ENCODE data around the gene VENTX. TPM values are rescaled to one million over a fixed set of nuclear protein-coding genes. Genes with fewer than 3 reads are reported as not detected.

The VENTX gene
- total and polyA plus RNA-seq, 10 of the 15 experiments (the other 5 are each of a cell fraction or from before 2014, with no cell fraction given): 0.05 TPM; not detected in 9

DNA sequence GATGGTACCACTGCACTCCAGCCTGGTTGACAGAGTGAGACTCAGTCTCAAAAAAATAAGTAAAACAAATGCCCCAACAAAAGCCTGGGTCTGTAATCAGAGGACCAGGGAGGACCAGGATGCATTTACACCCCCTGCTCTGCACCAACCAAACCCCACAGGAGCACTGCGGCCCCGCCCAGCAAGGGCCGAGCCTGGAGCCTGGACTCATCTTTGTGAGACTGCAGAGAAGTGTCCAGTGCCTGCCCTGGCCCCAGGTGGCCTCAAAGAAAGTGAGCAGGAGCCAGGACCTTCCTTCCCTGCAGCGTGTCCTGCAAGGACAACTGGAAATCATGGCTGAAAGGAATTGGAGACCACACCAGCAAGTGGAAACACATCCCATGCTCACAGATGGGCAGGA is 46.0 kb upstream of the VENTX start:
- no peaks in the 10 kb centered on the region for H3K79me2 ChIP-seq (ENCODE audit: control insufficient read depth, insufficient read depth, low read length)
- no peak overlapping the region for H3K27ac ChIP-seq (ENCODE audit: control insufficient read depth, insufficient read depth)
- H3K4me3 ChIP-seq: no peak overlapping the region
- ChIA-PET POLR2A (no interaction called here), CTCF (no interaction called here), SMC1A (ENCODE audit: uncharacterized antibody, unreplicated experiment) (no interaction called here), RAD21 (ENCODE audit: unreplicated experiment) (no interaction called here)
- no peaks in the 10 kb centered on the region for H4K20me1 ChIP-seq (ENCODE audit: control insufficient read depth, insufficient read depth)
- no peak overlapping the region for H2AFZ ChIP-seq (ENCODE audit: control insufficient read depth, low read depth, low read length)
- no peaks in the 10 kb centered on the region for H3K9me3 ChIP-seq (replicated peaks; ENCODE audit: control insufficient read depth, insufficient read depth, low read length)
- BruUV-seq (replicated peaks): no TSS peak
- WGBS (ENCODE audit: insufficient coverage, insufficient replicate concordance, low lambda C conversion rate, missing lambda C conversion rate): 47% methylated on average over 4 of the region's 4 CpGs
- H3K36me3 ChIP-seq (ENCODE audit: control insufficient read depth in 2 of 2, insufficient read depth in 2 of 2, low read length in 1 of 2): no peaks in the 10 kb centered on the region
- DNase-seq (ENCODE audit: low read depth, low spot score) (no peak), FAIRE-seq (no peak), ATAC-seq (no peak)
- intact Hi-C loops (cut with micrococcal nuclease; ENCODE audit: unreplicated experiment) (no loop called here), in situ Hi-C loops (cut with MboI) (no loop called here)
- no peaks in the 10 kb centered on the region for H3K4me1 ChIP-seq (ENCODE audit: control insufficient read depth, insufficient read depth, low read length)
- no peak overlapping the region for H3K4me2 ChIP-seq (ENCODE audit: control insufficient read depth, insufficient read depth)
- H3K9ac ChIP-seq (ENCODE audit: control insufficient read depth, insufficient read depth, low read length): no peak overlapping the region
- H3K27me3 ChIP-seq (replicated peaks in 1 of 2; ENCODE audit: control insufficient read depth in 2 of 2, insufficient read depth in 2 of 2, low read length in 1 of 2): no peaks in the 10 kb centered on the region
- TF ChIP-seq POLR2AphosphoS2 (IDR thresholded peaks at IDR 0.05; ENCODE audit: low read depth, low read length) (no peak), TARDBP (IDR thresholded peaks at IDR 0.05; ENCODE audit: borderline replicate concordance) (no peak)

DNA sequence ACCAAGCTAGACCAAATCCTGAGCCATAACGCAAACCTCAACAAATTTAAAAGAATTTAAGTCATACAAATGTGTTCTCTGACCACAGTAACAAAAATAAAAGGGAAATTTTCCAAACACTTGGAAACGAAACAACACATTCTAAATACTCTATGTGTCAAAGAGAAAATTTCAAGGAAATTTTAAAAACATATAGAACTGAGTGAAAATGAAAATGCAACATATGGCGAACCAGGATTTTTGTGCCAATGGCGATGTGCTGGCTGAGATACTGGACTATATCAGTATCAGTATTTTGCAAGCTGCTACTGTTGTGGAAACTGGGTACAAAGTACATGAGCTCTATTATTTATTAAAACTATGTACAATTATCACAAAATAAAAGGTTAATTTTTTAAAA is 43.5 kb upstream of the VENTX start:
- TF ChIP-seq RUNX3 (IDR thresholded peaks at IDR 0.05; ENCODE audit: low read length) (no peak), BHLHE40 (IDR thresholded peaks at IDR 0.05; ENCODE audit: borderline replicate concordance in 1 of 2, low read depth in 2 of 2, low read length in 1 of 2) (no peak)
- no peak for DNase-seq (ENCODE audit: low read depth, low spot score)
- no peaks in the 10 kb centered on the region for H3K9me3 ChIP-seq (replicated peaks; ENCODE audit: control insufficient read depth, insufficient read depth, low read length)
- H3K4me3 ChIP-seq: no peak overlapping the region
- no peaks in the 10 kb centered on the region for H4K20me1 ChIP-seq (ENCODE audit: control insufficient read depth, insufficient read depth)
- intact Hi-C loops (cut with micrococcal nuclease; ENCODE audit: unreplicated experiment) (no loop called here), in situ Hi-C loops (cut with MboI) (no loop called here)
- no peak overlapping the region for H3K27ac ChIP-seq (ENCODE audit: control insufficient read depth, insufficient read depth)
- H3K27me3 ChIP-seq (replicated peaks in 1 of 2; ENCODE audit: control insufficient read depth in 2 of 2, insufficient read depth in 2 of 2, low read length in 1 of 2): no peaks in the 10 kb centered on the region
- no peak overlapping the region for H2AFZ ChIP-seq (ENCODE audit: control insufficient read depth, low read depth, low read length)
- no TSS peak for BruUV-seq (replicated peaks)
- no peak for ATAC-seq
- H3K36me3 ChIP-seq (ENCODE audit: control insufficient read depth in 2 of 2, insufficient read depth in 2 of 2, low read length in 1 of 2): no peaks in the 10 kb centered on the region
- H3K79me2 ChIP-seq (ENCODE audit: control insufficient read depth, insufficient read depth, low read length): no peaks in the 10 kb centered on the region
- no peaks in the 10 kb centered on the region for H3K4me1 ChIP-seq (ENCODE audit: control insufficient read depth, insufficient read depth, low read length)
- SMC1A ChIA-PET (ENCODE audit: uncharacterized antibody, unreplicated experiment): no interaction called here
- WGBS (ENCODE audit: insufficient coverage, insufficient replicate concordance, low lambda C conversion rate, missing lambda C conversion rate): 41% methylated on average over 4 of the region's 4 CpGs
- H3K9ac ChIP-seq (ENCODE audit: control insufficient read depth, insufficient read depth, low read length): no peak overlapping the region
- POLR2A ChIA-PET: no interaction called here
- FAIRE-seq: no peak
- no peak overlapping the region for H3K4me2 ChIP-seq (ENCODE audit: control insufficient read depth, insufficient read depth)
- RAD21 ChIA-PET (ENCODE audit: unreplicated experiment): no interaction called here
- CTCF ChIA-PET: no interaction called here
